Neural progenitor cell (in vitro differentiated cells): ENCODE results near the gene CDRT4. TPM values are rescaled to one million over a fixed set of nuclear protein-coding genes. Genes with fewer than 3 reads are reported as not detected.

Experiments
- DNase-seq: peaks from one replicate; pipeline ENCODE4 v3.0.0-alpha.2; 2016; ENCODE audit warnings: low spot score
- H2AFZ ChIP-seq: fragments of 200-600 bp; sonication (generic); replicated peaks from 2 replicates; pipeline ENCODE4 v1.6.1; 2016; ENCODE audit warnings: antibody characterized with exemption
- H3F3A ChIP-seq: fragments of 200-600 bp; sonication (generic); 2 replicates; pipeline ENCODE4 v1.6.1; 2016; ENCODE audit warnings: antibody characterized with exemption, low read depth
- H3K27ac ChIP-seq: fragments of 200-600 bp; sonication (generic); 2 replicates; pipeline ENCODE4 v1.5.1; 2016; ENCODE audit warnings: mild to moderate bottlenecking
- H3K27me3 ChIP-seq: fragments of 200-600 bp; sonication (generic); 2 replicates; pipeline ENCODE4 v1.6.1; 2016; ENCODE audit warnings: mild to moderate bottlenecking, moderate library complexity
- H3K36me3 ChIP-seq: fragments of 200-600 bp; sonication (generic); 2 replicates; pipeline ENCODE4 v1.5.1; 2016
- H3K4me1 ChIP-seq: fragments of 200-600 bp; sonication (generic); 2 replicates; pipeline ENCODE4 v1.6.1; 2016; ENCODE audit warnings: mixed run types
- H3K4me2 ChIP-seq: fragments of 200-600 bp; sonication (generic); 2 replicates; pipeline ENCODE4 v1.6.1; 2016
- H3K4me3 ChIP-seq: fragments of 200-600 bp; sonication (generic); 2 replicates; pipeline ENCODE4 v1.5.1; 2016
- H3K79me2 ChIP-seq: fragments of 200-600 bp; sonication (generic); 2 replicates; pipeline ENCODE4 v1.6.1; 2016; ENCODE audit warnings: low read depth
- H3K9ac ChIP-seq: fragments of 200-600 bp; sonication (generic); 2 replicates; pipeline ENCODE4 v1.6.1; 2016
- H3K9me3 ChIP-seq: fragments of 200-600 bp; sonication (generic); 2 replicates; pipeline ENCODE4 v1.5.1; 2016; ENCODE audit warnings: low read depth
- H4K20me1 ChIP-seq: fragments of 200-600 bp; sonication (generic); 2 replicates; pipeline ENCODE4 v1.6.1; 2016; ENCODE audit warnings: low read depth
- H3K27ac Mint-ChIP-seq: 3 replicates; pipeline ENCODE4 v1.8.0; 2021; ENCODE audit warnings: mixed read lengths
- H3K27me3 Mint-ChIP-seq: 2 replicates; pipeline ENCODE4 v1.8.0; 2022; ENCODE audit warnings: low read depth, mild to moderate bottlenecking, inconsistent platforms, moderate library complexity, mixed read lengths; ENCODE audit not compliant: insufficient read depth
- H3K36me3 Mint-ChIP-seq: 3 replicates; pipeline ENCODE4 v1.8.0; 2021; ENCODE audit warnings: mixed read lengths
- H3K4me1 Mint-ChIP-seq: 3 replicates; pipeline ENCODE4 v1.8.0; 2021; ENCODE audit warnings: mixed read lengths
- H3K4me3 Mint-ChIP-seq: 3 replicates; pipeline ENCODE4 v1.8.0; 2021; ENCODE audit warnings: mild to moderate bottlenecking, moderate library complexity, mixed read lengths
- H3K9me3 Mint-ChIP-seq: 3 replicates; pipeline ENCODE4 v1.8.0; 2020; ENCODE audit warnings: mixed read lengths
- CTCF ChIP-seq: fragments of 200-600 bp; sonication (generic); IDR thresholded peaks from 2 replicates; pipeline ENCODE4 v1.5.1; 2017; ENCODE audit warnings: antibody characterized with exemption, mild to moderate bottlenecking
- EZH2 ChIP-seq: fragments of 200-600 bp; sonication (generic); IDR thresholded peaks from 2 replicates; pipeline ENCODE4 v1.6.1; 2017; ENCODE audit warnings: antibody characterized with exemption, mild to moderate bottlenecking, moderate library complexity
- EZH2phosphoT487 ChIP-seq: fragments of 200-600 bp; sonication (generic); IDR thresholded peaks from 2 replicates; pipeline ENCODE4 v1.6.1; 2017; ENCODE audit warnings: antibody characterized with exemption
- total RNA-seq: library from RNA; depleted of rRNA; stranded (reverse); fragments of >200 nt; gene quantifications from 2 replicates; pipeline ENCODE4 v1.2.3, GENCODE V29; 2015; ENCODE audit warnings: low replicate concordance

CDRT4 gene
- total RNA-seq, 1 donor from 2014 or later = 18.2 TPM

DNA sequence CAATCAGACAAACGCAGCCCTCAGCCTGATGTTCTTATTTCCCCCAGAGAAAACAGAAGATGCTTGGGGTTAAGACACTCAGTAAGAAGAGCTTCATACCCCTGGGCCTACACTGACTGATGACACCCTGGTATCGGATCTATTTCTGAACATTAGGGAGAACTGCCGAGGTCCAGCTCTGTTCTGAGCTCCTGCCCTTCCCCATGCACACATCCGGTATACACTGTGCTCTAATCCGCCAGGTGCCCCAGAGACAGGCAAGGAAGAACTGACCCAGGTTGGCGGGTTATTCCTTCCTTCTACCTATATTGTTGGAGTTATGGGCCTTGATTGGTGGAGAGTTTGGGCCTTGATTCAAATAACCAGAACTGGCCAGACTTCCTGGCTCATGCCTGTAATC, 68.0 kb downstream of the CDRT4 start:
- Histone ChIP-seq H2AFZ (no peak overlapping the region), H3K4me2 (no peak overlapping the region), H3K4me1 (no peaks in the 10 kb centered on the region), H4K20me1 (no peaks in the 10 kb centered on the region), H3K36me3 (no peaks in the 10 kb centered on the region), H3F3A (no peaks in the 10 kb centered on the region), H3K9me3 (no peaks in the 10 kb centered on the region), H3K9ac (no peak overlapping the region), H3K27ac (no peak overlapping the region), H3K79me2 (no peaks in the 10 kb centered on the region), H3K4me3 (no peak overlapping the region), H3K27me3 (no peaks in the 10 kb centered on the region)
- no peaks in the 10 kb centered on the region for H3K9me3 Mint-ChIP-seq
- peaks cover 6% of the 10 kb centered on the region for H3K27me3 Mint-ChIP-seq
- no peak for TF ChIP-seq CTCF
- no peak for TF ChIP-seq EZH2
- no peak for TF ChIP-seq EZH2phosphoT487
- peaks cover 10% of the 10 kb centered on the region for H3K4me1 Mint-ChIP-seq
- no peak overlapping the region for H3K27ac Mint-ChIP-seq
- DNase-seq = no peak
- H3K36me3 Mint-ChIP-seq = no peaks in the 10 kb centered on the region
- no peak overlapping the region for H3K4me3 Mint-ChIP-seq

DNA sequence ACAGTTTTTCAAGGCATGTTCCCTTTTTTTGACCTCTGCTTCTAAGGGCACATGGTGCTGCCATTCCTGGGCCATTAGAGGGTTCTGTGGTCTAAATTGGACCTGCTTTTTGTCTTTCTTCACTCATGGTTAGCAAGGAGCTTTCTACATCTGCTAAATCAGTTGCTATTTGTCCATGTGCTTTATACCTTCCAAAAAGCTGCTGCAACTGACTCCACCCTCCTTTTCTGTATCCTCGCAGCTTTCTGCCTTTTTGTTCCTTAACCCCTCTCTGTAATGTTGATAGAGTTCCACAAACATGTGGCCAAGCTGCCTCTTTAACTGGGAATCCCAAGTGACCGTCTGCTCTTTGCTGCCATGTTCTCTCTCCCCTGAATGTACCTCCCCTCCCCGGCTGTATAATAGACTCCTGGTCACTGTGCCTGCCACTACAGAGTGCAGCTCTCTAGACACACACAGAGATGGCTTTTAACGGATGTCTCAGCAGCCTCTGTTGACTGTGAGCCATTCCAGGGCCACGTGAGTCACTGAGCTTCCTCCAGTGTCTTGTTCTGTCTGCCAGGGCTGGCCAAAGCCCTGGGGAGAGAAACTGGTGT, 68.6 kb downstream of the CDRT4 start:
- H3K9me3 ChIP-seq = no peaks in the 10 kb centered on the region
- no peak overlapping the region for H3K9ac ChIP-seq
- Mint-ChIP-seq H3K9me3 (no peaks in the 10 kb centered on the region), H3K27me3 (peaks cover 6% of the 10 kb centered on the region), H3K36me3 (no peaks in the 10 kb centered on the region), H3K27ac (no peak overlapping the region), H3K4me3 (no peak overlapping the region), H3K4me1 (peaks cover 10% of the 10 kb centered on the region)
- no peaks in the 10 kb centered on the region for H3F3A ChIP-seq
- no peaks in the 10 kb centered on the region for H3K4me1 ChIP-seq
- no peaks in the 10 kb centered on the region for H4K20me1 ChIP-seq
- no peak overlapping the region for H3K4me3 ChIP-seq
- no peaks in the 10 kb centered on the region for H3K36me3 ChIP-seq
- H2AFZ ChIP-seq = peak overlapping the region; percentile 1
- TF ChIP-seq CTCF (no peak), EZH2phosphoT487 (no peak), EZH2 (no peak)
- no peak overlapping the region for H3K27ac ChIP-seq
- no peak overlapping the region for H3K4me2 ChIP-seq
- H3K79me2 ChIP-seq = no peaks in the 10 kb centered on the region
- DNase-seq = no peak
- H3K27me3 ChIP-seq = no peaks in the 10 kb centered on the region

DNA sequence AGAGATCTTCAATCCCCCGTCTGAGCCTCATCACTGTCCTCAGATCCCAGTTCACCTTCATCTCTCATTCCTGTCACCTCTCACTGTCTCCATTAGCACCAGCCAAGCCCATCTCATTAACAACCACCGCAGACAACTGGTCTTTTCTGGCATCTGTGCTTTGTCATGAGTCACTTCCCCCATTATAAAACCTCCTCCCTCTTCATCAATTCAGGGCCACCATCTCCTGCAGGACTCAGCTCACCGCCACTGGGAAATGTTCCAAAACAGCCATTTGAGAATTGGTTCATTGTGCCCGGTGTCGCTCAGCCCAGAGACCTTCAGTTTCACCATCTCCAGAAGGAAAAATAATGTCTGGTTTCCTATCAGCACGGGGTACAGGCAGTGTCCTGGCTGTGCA, 69.1 kb downstream of the CDRT4 start:
- no peak overlapping the region for H3K4me3 Mint-ChIP-seq
- Histone ChIP-seq H3F3A (no peaks in the 10 kb centered on the region), H3K79me2 (no peaks in the 10 kb centered on the region), H3K4me3 (no peak overlapping the region), H3K4me2 (no peak overlapping the region), H3K9ac (no peak overlapping the region), H3K4me1 (no peaks in the 10 kb centered on the region), H3K9me3 (no peaks in the 10 kb centered on the region), H3K36me3 (no peaks in the 10 kb centered on the region), H3K27ac (no peak overlapping the region), H2AFZ (no peak overlapping the region), H3K27me3 (no peaks in the 10 kb centered on the region), H4K20me1 (no peaks in the 10 kb centered on the region)
- no peak for DNase-seq
- TF ChIP-seq EZH2 (no peak), CTCF (no peak), EZH2phosphoT487 (no peak)
- no peak overlapping the region for H3K27ac Mint-ChIP-seq
- H3K36me3 Mint-ChIP-seq = no peaks in the 10 kb centered on the region
- H3K27me3 Mint-ChIP-seq = peaks cover 6% of the 10 kb centered on the region
- H3K4me1 Mint-ChIP-seq = peaks cover 10% of the 10 kb centered on the region
- no peaks in the 10 kb centered on the region for H3K9me3 Mint-ChIP-seq
